HG03095 (cell line): ENCODE results near the gene KCNH6.
A peak's percentile ranks its signal among the peaks of the same experiment; 100 is the strongest.

Source experiments
- ATAC-seq: cut with Tn5 transposase; IDR thresholded peaks from one replicate; pipeline ENCODE4 v1.9.1; 2021; ENCODE audit warnings: moderate library complexity; ENCODE audit not compliant: unreplicated experiment

Gene KCNH6

GRCh38 chr17:63523253-63523855, at the start of gene KCNH6:
KCNH6 (plus strand) TSS chr17:63523358; CDS start chr17:63523414, 56 bp downstream.
- no peak for ATAC-seq

GRCh38 chr17:63474174-63474573, 49.0 kb upstream of the KCNH6 start:
- ATAC-seq, result no peak

- ATAC-seq, result no peak
Observed at GRCh38 chr17:63474586-63475460, 48.3 kb upstream of the KCNH6 start.

GRCh38 chr17:63475491-63476412, 47.4 kb upstream of the KCNH6 start:
- ATAC-seq, result no peak

- ATAC-seq, result no peak
Observed at GRCh38 chr17:63476459-63476853, 46.7 kb upstream of the KCNH6 start.

- ATAC-seq, result no peak
Observed at GRCh38 chr17:63476854-63477479, 46.2 kb upstream of the KCNH6 start, which contains the start of gene ACE. ACE (plus strand) TSS chr17:63477061; CDS start chr17:63477095, 34 bp downstream.

GRCh38 chr17:63477480-63478440, 45.4 kb upstream of the KCNH6 start:
- ATAC-seq, result no peak

GRCh38 chr17:63478814-63479494, 44.2 kb upstream of the KCNH6 start:
- peak; percentile 54 for ATAC-seq

GRCh38 chr17:63479495-63480184, 43.5 kb upstream of the KCNH6 start:
- ATAC-seq, result no peak

- ATAC-seq, result no peak
Observed at GRCh38 chr17:63480192-63480784, 42.9 kb upstream of the KCNH6 start.

GRCh38 chr17:63480826-63481487, 42.2 kb upstream of the KCNH6 start:
- no peak for ATAC-seq

GRCh38 chr17:63481488-63481870, 41.7 kb upstream of the KCNH6 start:
- no peak for ATAC-seq

- ATAC-seq, result no peak
Observed at GRCh38 chr17:63482509-63482908, 40.6 kb upstream of the KCNH6 start.

- no peak for ATAC-seq
Observed at GRCh38 chr17:63483038-63483437, 40.1 kb upstream of the KCNH6 start.

GRCh38 chr17:63483655-63484575, 39.2 kb upstream of the KCNH6 start:
- ATAC-seq, result no peak

- ATAC-seq, result no peak
Observed at GRCh38 chr17:63486317-63487013, 36.7 kb upstream of the KCNH6 start.
